ENCODE measurements around the gene DDX27. TPM values are rescaled to one million over a fixed set of nuclear protein-coding genes. Genes with fewer than 3 reads are reported as not detected.

DDX27 gene
- total and polyA plus RNA-seq, 4 donors, result 8.8 to 16.0 (median 13.0) TPM

DNA sequence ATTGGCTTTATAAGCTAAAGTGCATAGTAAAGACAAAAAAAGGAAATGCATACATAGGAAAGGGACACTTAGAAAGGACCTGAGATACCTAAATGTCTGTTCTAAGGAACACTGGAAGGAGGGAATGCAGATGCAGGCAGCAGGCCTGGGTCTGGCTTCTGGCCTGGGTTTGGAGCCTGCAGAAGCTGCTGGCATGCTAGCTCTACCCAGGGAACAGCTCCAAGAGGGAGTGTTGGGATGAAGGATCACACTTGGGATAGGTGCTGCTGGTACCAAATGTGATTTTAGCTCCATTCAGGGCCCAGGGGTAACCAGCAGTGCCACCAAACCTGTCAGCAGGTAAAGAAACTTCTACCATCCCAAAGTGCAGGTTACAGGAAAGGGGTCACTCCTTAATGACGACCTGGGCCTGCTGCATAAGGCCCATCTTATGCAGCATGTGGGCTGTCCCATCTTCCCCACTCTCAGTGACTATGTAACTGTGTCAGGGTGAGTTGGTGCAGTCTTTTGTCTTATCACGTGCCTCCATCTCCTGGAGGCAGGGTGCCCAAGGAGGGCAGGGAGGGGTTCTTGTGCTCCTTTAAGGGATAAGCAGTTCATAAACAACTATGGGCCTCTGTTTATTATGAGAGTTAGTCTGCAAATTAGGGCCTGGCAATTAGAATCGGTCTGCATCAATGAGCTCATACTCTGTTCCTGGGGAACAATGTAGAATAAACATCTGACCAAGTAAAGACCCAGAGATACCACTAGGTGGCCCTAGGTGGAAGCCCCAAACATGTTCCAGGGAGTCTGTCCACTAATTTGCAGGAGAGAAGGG is 26.9 kb downstream of the DDX27 start:
- no peaks in the 10 kb centered on the region for H3K9me3 ChIP-seq (ENCODE audit: control insufficient read depth in 4 of 4, low read length in 3 of 4)
- no peaks in the 10 kb centered on the region for H3K27me3 ChIP-seq (ENCODE audit: control insufficient read depth in 4 of 4, insufficient read depth in 4 of 4, low read length in 3 of 4)
- no peak overlapping the region for H3K9ac ChIP-seq (ENCODE audit: low read depth in 1 of 2, low read length in 2 of 2)
- no peaks in the 10 kb centered on the region for H3K4me1 ChIP-seq (ENCODE audit: control insufficient read depth in 4 of 4, insufficient read depth in 4 of 4, low read length in 3 of 4)
- peaks cover 10 to 89% (median 63%) of the 10 kb centered on the region in 4 donors for H3K36me3 ChIP-seq (ENCODE audit: control insufficient read depth in 4 of 4, insufficient read depth in 3 of 4, low read depth in 1 of 4, low read length in 3 of 4)
- no peak for DNase-seq (ENCODE audit: low spot score)
- no peak overlapping the region for H3K4me3 ChIP-seq (ENCODE audit: low read depth in 1 of 3, low read length in 3 of 3)
- WGBS, result 58% methylated on average over 3 of the region's 3 CpGs
- no peak overlapping the region for H3K27ac ChIP-seq (ENCODE audit: low read depth in 1 of 2, low read length in 2 of 2)
- TF ChIP-seq, protein P1, sequence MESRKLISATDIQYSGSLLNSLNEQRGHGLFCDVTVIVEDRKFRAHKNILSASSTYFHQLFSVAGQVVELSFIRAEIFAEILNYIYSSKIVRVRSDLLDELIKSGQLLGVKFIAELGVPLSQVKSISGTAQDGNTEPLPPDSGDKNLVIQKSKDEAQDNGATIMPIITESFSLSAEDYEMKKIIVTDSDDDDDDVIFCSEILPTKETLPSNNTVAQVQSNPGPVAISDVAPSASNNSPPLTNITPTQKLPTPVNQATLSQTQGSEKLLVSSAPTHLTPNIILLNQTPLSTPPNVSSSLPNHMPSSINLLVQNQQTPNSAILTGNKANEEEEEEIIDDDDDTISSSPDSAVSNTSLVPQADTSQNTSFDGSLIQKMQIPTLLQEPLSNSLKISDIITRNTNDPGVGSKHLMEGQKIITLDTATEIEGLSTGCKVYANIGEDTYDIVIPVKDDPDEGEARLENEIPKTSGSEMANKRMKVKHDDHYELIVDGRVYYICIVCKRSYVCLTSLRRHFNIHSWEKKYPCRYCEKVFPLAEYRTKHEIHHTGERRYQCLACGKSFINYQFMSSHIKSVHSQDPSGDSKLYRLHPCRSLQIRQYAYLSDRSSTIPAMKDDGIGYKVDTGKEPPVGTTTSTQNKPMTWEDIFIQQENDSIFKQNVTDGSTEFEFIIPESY (IDR thresholded peaks at IDR 0.05), result no peak
- TF ChIP-seq RAD21 (IDR thresholded peaks at IDR 0.05) (peak; percentile 72 to 85), HNF4G (IDR thresholded peaks at IDR 0.05) (no peak), FOXA2 (IDR thresholded peaks at IDR 0.05) (no peak), JUND (IDR thresholded peaks at IDR 0.05) (no peak), GABPA (IDR thresholded peaks at IDR 0.05 in 1 of 2, conservative IDR thresholded peaks at IDR 0.05 in 1 of 2) (no peak)
- TF ChIP-seq, protein P2, sequence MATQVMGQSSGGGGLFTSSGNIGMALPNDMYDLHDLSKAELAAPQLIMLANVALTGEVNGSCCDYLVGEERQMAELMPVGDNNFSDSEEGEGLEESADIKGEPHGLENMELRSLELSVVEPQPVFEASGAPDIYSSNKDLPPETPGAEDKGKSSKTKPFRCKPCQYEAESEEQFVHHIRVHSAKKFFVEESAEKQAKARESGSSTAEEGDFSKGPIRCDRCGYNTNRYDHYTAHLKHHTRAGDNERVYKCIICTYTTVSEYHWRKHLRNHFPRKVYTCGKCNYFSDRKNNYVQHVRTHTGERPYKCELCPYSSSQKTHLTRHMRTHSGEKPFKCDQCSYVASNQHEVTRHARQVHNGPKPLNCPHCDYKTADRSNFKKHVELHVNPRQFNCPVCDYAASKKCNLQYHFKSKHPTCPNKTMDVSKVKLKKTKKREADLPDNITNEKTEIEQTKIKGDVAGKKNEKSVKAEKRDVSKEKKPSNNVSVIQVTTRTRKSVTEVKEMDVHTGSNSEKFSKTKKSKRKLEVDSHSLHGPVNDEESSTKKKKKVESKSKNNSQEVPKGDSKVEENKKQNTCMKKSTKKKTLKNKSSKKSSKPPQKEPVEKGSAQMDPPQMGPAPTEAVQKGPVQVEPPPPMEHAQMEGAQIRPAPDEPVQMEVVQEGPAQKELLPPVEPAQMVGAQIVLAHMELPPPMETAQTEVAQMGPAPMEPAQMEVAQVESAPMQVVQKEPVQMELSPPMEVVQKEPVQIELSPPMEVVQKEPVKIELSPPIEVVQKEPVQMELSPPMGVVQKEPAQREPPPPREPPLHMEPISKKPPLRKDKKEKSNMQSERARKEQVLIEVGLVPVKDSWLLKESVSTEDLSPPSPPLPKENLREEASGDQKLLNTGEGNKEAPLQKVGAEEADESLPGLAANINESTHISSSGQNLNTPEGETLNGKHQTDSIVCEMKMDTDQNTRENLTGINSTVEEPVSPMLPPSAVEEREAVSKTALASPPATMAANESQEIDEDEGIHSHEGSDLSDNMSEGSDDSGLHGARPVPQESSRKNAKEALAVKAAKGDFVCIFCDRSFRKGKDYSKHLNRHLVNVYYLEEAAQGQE (IDR thresholded peaks at IDR 0.05), result no peak
- TF ChIP-seq, protein P3, sequence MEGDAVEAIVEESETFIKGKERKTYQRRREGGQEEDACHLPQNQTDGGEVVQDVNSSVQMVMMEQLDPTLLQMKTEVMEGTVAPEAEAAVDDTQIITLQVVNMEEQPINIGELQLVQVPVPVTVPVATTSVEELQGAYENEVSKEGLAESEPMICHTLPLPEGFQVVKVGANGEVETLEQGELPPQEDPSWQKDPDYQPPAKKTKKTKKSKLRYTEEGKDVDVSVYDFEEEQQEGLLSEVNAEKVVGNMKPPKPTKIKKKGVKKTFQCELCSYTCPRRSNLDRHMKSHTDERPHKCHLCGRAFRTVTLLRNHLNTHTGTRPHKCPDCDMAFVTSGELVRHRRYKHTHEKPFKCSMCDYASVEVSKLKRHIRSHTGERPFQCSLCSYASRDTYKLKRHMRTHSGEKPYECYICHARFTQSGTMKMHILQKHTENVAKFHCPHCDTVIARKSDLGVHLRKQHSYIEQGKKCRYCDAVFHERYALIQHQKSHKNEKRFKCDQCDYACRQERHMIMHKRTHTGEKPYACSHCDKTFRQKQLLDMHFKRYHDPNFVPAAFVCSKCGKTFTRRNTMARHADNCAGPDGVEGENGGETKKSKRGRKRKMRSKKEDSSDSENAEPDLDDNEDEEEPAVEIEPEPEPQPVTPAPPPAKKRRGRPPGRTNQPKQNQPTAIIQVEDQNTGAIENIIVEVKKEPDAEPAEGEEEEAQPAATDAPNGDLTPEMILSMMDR (IDR thresholded peaks at IDR 0.05; ENCODE audit: low read depth, low read length, missing input control), result peak; percentile 60
- TF ChIP-seq, protein P4, sequence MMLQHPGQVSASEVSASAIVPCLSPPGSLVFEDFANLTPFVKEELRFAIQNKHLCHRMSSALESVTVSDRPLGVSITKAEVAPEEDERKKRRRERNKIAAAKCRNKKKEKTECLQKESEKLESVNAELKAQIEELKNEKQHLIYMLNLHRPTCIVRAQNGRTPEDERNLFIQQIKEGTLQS (IDR thresholded peaks at IDR 0.05), result peak; percentile 15
- TF ChIP-seq, protein P5, sequence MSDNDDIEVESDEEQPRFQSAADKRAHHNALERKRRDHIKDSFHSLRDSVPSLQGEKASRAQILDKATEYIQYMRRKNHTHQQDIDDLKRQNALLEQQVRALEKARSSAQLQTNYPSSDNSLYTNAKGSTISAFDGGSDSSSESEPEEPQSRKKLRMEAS (IDR thresholded peaks at IDR 0.05), result no peak

DNA sequence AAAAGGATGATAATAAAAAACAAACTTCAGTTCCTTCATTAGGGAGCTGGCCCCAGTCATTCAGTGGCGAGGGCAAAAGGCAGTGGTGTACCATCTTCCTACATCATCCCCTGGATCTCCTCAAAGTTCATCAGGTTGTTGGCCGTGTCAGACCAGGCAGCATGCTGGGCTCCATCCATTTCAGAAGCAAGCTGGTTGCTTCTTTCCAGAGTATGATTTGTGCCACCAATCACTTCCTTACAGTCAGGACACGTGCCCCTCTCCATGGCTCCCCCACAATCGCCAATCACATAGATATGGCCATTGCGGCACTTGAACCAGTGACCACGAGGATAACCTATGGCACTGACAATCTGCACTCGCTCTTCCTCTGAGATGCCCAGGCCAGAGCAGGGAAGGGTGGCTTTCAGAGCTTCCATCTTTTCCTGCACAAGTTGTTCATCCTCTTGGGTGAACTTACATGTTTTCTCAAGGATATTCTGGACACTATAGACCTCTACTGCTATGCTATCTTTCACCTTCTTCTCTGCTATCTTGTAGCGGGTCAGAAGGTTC is 28.0 kb downstream of the DDX27 start:
- no peak for DNase-seq (ENCODE audit: low spot score)
- Histone ChIP-seq H3K36me3 (ENCODE audit: control insufficient read depth in 4 of 4, insufficient read depth in 3 of 4, low read depth in 1 of 4, low read length in 3 of 4) (peaks cover 15 to 88% (median 61%) of the 10 kb centered on the region in 4 donors), H3K4me3 (ENCODE audit: low read depth in 1 of 3, low read length in 3 of 3) (no peak overlapping the region), H3K27me3 (ENCODE audit: control insufficient read depth in 4 of 4, insufficient read depth in 4 of 4, low read length in 3 of 4) (no peaks in the 10 kb centered on the region), H3K27ac (ENCODE audit: low read depth in 1 of 2, low read length in 2 of 2) (no peak overlapping the region), H3K9ac (ENCODE audit: low read depth in 1 of 2, low read length in 2 of 2) (no peak overlapping the region), H3K4me1 (ENCODE audit: control insufficient read depth in 4 of 4, insufficient read depth in 4 of 4, low read length in 3 of 4) (no peaks in the 10 kb centered on the region), H3K9me3 (ENCODE audit: control insufficient read depth in 4 of 4, low read length in 3 of 4) (no peaks in the 10 kb centered on the region)
- 92% methylated on average over 8 of the region's 8 CpGs for WGBS
- TF ChIP-seq YY1 (IDR thresholded peaks at IDR 0.05) (no peak), JUND (IDR thresholded peaks at IDR 0.05) (no peak), TAF1 (conservative IDR thresholded peaks at IDR 0.05) (no peak), RXRA (IDR thresholded peaks at IDR 0.05) (no peak), HNF4G (IDR thresholded peaks at IDR 0.05) (no peak), SP1 (IDR thresholded peaks at IDR 0.05) (no peak)
- TF ChIP-seq, protein P4 (IDR thresholded peaks at IDR 0.05), result no peak
- TF ChIP-seq, protein P2 (IDR thresholded peaks at IDR 0.05), result no peak
- TF ChIP-seq, protein P5 (IDR thresholded peaks at IDR 0.05), result no peak
